ENCODE results near the gene ARHGDIG.

ARHGDIG gene

GRCh38 chr16:280991-281659, 734 bp downstream of the ARHGDIG start:
- no peak for DNase-seq (ENCODE audit: low read depth, low spot score)

GRCh38 chr16:281660-282255, 1.4 kb downstream of the ARHGDIG start:
- DNase-seq (ENCODE audit: low read depth, low spot score): no peak

GRCh38 chr16:282491-282890, 2.1 kb downstream of the ARHGDIG start:
- no peak for DNase-seq (ENCODE audit: low read depth, low spot score)

- DNase-seq (ENCODE audit: low read depth, low spot score): no peak
Observed at GRCh38 chr16:283033-283805, 2.8 kb downstream of the ARHGDIG start, which contains the start of gene PDIA2. TSS of gene PDIA2 (plus strand) at chr16:283164. CDS start at chr16:283170, 6 bp downstream.

GRCh38 chr16:284204-285120, 4.1 kb downstream of the ARHGDIG start:
- DNase-seq (ENCODE audit: low read depth, low spot score): no peak

GRCh38 chr16:285146-286055, 5.0 kb downstream of the ARHGDIG start:
- DNase-seq (ENCODE audit: low read depth, low spot score): no peak

GRCh38 chr16:286491-287297, 6.3 kb downstream of the ARHGDIG start:
- DNase-seq (ENCODE audit: low read depth, low spot score): no peak

GRCh38 chr16:287298-287811, 7.0 kb downstream of the ARHGDIG start:
- DNase-seq (ENCODE audit: low read depth, low spot score): no peak

- no peak for DNase-seq (ENCODE audit: low read depth, low spot score)
Observed at GRCh38 chr16:287981-288920, 7.9 kb downstream of the ARHGDIG start.

GRCh38 chr16:289395-289997, 9.1 kb downstream of the ARHGDIG start:
- no peak for DNase-seq (ENCODE audit: low read depth, low spot score)

GRCh38 chr16:290015-290680, 9.8 kb downstream of the ARHGDIG start:
- DNase-seq (ENCODE audit: low read depth, low spot score): no peak

GRCh38 chr16:290681-291405, 10.5 kb downstream of the ARHGDIG start:
- DNase-seq (ENCODE audit: low read depth, low spot score): no peak

- DNase-seq (ENCODE audit: low read depth, low spot score): no peak
Observed at GRCh38 chr16:291539-291938, 11.1 kb downstream of the ARHGDIG start.

GRCh38 chr16:293043-293775, 12.8 kb downstream of the ARHGDIG start:
- no peak for DNase-seq (ENCODE audit: low read depth, low spot score)

GRCh38 chr16:296276-296675, 15.9 kb downstream of the ARHGDIG start:
- DNase-seq (ENCODE audit: low read depth, low spot score): no peak
